HepG2 (cell line): ENCODE measurements around the gene RRBP1. TPM values are rescaled to one million over a fixed set of nuclear protein-coding genes. Genes with fewer than 3 reads are reported as not detected.
A peak's percentile ranks its signal among the peaks of the same experiment; 100 is the strongest.

Source experiments
- BRF2 ChIP-seq: sonication (generic); formaldehyde crosslinking; IDR thresholded peaks from 2 replicates; pipeline ENCODE4 v1.8.1; 2022; ENCODE audit warnings: mild to moderate bottlenecking, missing genetic modification reagents
- CREM ChIP-seq, 2 experiments: sonication (generic) in 1 of 2; formaldehyde crosslinking in 1 of 2; IDR thresholded peaks; 2 replicates each; pipeline versions ENCODE4 v1.4.0 to v1.6.1; 2016 to 2020; ENCODE audit warnings: antibody characterized with exemption in 1 of 2, mild to moderate bottlenecking in 1 of 2, missing genetic modification reagents in 1 of 2
- DR1 ChIP-seq: sonication (generic); formaldehyde crosslinking; IDR thresholded peaks from 2 replicates; pipeline ENCODE4 v1.8.0; 2021; ENCODE audit warnings: mild to moderate bottlenecking, missing genetic modification reagents, inconsistent platforms
- GABPA ChIP-seq, 2 experiments: IDR thresholded peaks; 2 replicates each; pipeline ENCODE4 v1.6.1; 2011 to 2016; ENCODE audit warnings: low read depth in 2 of 2, low read length in 1 of 2, missing biosample characterization in 1 of 2, missing genetic modification characterization in 1 of 2
- GATAD2A ChIP-seq: IDR thresholded peaks from 2 replicates; pipeline ENCODE4 v1.6.1; 2016
- KDM1A ChIP-seq: IDR thresholded peaks from 2 replicates; pipeline ENCODE4 v1.6.1; 2016; ENCODE audit warnings: missing compliant biosample characterization
- KDM5A ChIP-seq: fragments of 200-600 bp; sonication (generic); IDR thresholded peaks from 2 replicates; pipeline ENCODE4 v1.7.0; 2018; ENCODE audit warnings: antibody characterized with exemption, mild to moderate bottlenecking, low read length, borderline replicate concordance
- MXI1 ChIP-seq: IDR thresholded peaks from 3 replicates; pipeline ENCODE4 v1.6.1; 2012; ENCODE audit warnings: low read depth, low read length, inconsistent platforms, borderline replicate concordance
- NBN ChIP-seq: fragments of 450-650 bp; conservative IDR thresholded peaks from 2 replicates; pipeline ENCODE4 v1.6.1; 2017
- PRMT3 ChIP-seq: sonication (generic); formaldehyde crosslinking; IDR thresholded peaks from 2 replicates; pipeline ENCODE4 v1.8.1; 2022; ENCODE audit warnings: low read depth, mild to moderate bottlenecking, moderate library complexity, missing genetic modification reagents, borderline replicate concordance
- STAT5B ChIP-seq: sonication (generic); formaldehyde crosslinking; IDR thresholded peaks from 2 replicates; pipeline ENCODE4 v1.4.0; 2020; ENCODE audit warnings: missing genetic modification reagents
- ZFP91 ChIP-seq: sonication (generic); formaldehyde crosslinking; IDR thresholded peaks from 2 replicates; pipeline ENCODE4 v1.9.0; 2022; ENCODE audit warnings: missing genetic modification reagents, mild to moderate bottlenecking, borderline replicate concordance
- ZNF180 ChIP-seq: sonication (generic); formaldehyde crosslinking; IDR thresholded peaks from 2 replicates; pipeline ENCODE4 v1.4.0; 2020; ENCODE audit warnings: low read depth, missing genetic modification reagents, borderline replicate concordance
- ZNF350 ChIP-seq: sonication (generic); formaldehyde crosslinking; IDR thresholded peaks from 2 replicates; pipeline ENCODE4 v1.4.0; 2020; ENCODE audit warnings: mild to moderate bottlenecking, low read depth, missing genetic modification reagents, borderline replicate concordance
- ZNF746 ChIP-seq: sonication (generic); formaldehyde crosslinking; IDR thresholded peaks from 2 replicates; pipeline ENCODE4 v1.8.0; 2022; ENCODE audit warnings: mild to moderate bottlenecking, missing genetic modification reagents
- ZNF800 ChIP-seq: sonication (generic); formaldehyde crosslinking; IDR thresholded peaks from 2 replicates; pipeline ENCODE4 v1.4.0; 2020; ENCODE audit warnings: missing genetic modification reagents
- polyA plus RNA-seq, 8 experiments: library from polyadenylated mRNA; depleted of rRNA in 3 of 8; stranded (reverse) in 7 of 8; unstranded in 1 of 8; fragments of >200 nt; fragmentation: Illumina TruSeq in 4 of 8; extraction: Trizol in 4 of 8; gene quantifications; 2 replicates each; pipeline versions ENCODE4 v1.2.1 to v1.2.3, GENCODE V29; 2011 to 2016; ENCODE audit warnings: low read depth in 4 of 8, missing spikeins in 1 of 8, mixed read lengths in 1 of 8; ENCODE audit not compliant: insufficient read depth in 1 of 8
- total RNA-seq, 5 experiments: library from RNA; depleted of rRNA; stranded (reverse); fragments of >200 nt; fragmentation: Illumina TruSeq; extraction: Trizol; gene quantifications; 2 replicates each; pipeline ENCODE4 v1.2.3, GENCODE V29; 2016; ENCODE audit warnings: low read depth in 1 of 5
- TF ChIP-seq, protein P1 (sequence below): sonication (generic); formaldehyde crosslinking; IDR thresholded peaks from 2 replicates; pipeline ENCODE4 v1.4.0; 2020; ENCODE audit warnings: mild to moderate bottlenecking, missing genetic modification reagents, borderline replicate concordance
- TF ChIP-seq, protein P2 (sequence below): sonication (generic); formaldehyde crosslinking; IDR thresholded peaks from 2 replicates; pipeline ENCODE4 v1.4.0; 2020; ENCODE audit warnings: mild to moderate bottlenecking, missing genetic modification reagents

RRBP1 gene
- total and polyA plus RNA-seq, 2 of the 13 experiments (the other 11 are each of a cell fraction or from before 2014, with no cell fraction given) = 150 to 222 TPM

- TF ChIP-seq DR1 (CRISPR knock-in tag) (peak; percentile 14; the same call in 1 of the 2 replicates), ZNF800 (CRISPR knock-in tag) (peak; percentile 47; the same call in 1 of the 2 replicates), KDM5A (no peak), ZNF350 (CRISPR knock-in tag) (0 out of 2 replicates have a peak, but pooled peaks have one; percentile 40), CREM (IDR thresholded peaks at IDR 0.05) (no peak), CREM (CRISPR knock-in tag; IDR thresholded peaks at IDR 0.05) (no peak), ZNF746 (CRISPR knock-in tag) (no peak), STAT5B (CRISPR knock-in tag) (no peak), GABPA (IDR thresholded peaks at IDR 0.05; ENCODE audit: low read depth, low read length) (no peak), GABPA (CRISPR knock-in tag; IDR thresholded peaks at IDR 0.05; ENCODE audit: low read depth) (no peak), MXI1 (no peak), KDM1A (no peak), ZNF180 (CRISPR knock-in tag) (0 out of 2 replicates have a peak, but pooled peaks have one; percentile 24), BRF2 (CRISPR knock-in tag) (peak; percentile 87; the same call in 1 of the 2 replicates), ZFP91 (peak; percentile 12), PRMT3 (no peak; the same call in none of the 2 replicates), GATAD2A (no peak), NBN (no peak)
- TF ChIP-seq, protein P1, sequence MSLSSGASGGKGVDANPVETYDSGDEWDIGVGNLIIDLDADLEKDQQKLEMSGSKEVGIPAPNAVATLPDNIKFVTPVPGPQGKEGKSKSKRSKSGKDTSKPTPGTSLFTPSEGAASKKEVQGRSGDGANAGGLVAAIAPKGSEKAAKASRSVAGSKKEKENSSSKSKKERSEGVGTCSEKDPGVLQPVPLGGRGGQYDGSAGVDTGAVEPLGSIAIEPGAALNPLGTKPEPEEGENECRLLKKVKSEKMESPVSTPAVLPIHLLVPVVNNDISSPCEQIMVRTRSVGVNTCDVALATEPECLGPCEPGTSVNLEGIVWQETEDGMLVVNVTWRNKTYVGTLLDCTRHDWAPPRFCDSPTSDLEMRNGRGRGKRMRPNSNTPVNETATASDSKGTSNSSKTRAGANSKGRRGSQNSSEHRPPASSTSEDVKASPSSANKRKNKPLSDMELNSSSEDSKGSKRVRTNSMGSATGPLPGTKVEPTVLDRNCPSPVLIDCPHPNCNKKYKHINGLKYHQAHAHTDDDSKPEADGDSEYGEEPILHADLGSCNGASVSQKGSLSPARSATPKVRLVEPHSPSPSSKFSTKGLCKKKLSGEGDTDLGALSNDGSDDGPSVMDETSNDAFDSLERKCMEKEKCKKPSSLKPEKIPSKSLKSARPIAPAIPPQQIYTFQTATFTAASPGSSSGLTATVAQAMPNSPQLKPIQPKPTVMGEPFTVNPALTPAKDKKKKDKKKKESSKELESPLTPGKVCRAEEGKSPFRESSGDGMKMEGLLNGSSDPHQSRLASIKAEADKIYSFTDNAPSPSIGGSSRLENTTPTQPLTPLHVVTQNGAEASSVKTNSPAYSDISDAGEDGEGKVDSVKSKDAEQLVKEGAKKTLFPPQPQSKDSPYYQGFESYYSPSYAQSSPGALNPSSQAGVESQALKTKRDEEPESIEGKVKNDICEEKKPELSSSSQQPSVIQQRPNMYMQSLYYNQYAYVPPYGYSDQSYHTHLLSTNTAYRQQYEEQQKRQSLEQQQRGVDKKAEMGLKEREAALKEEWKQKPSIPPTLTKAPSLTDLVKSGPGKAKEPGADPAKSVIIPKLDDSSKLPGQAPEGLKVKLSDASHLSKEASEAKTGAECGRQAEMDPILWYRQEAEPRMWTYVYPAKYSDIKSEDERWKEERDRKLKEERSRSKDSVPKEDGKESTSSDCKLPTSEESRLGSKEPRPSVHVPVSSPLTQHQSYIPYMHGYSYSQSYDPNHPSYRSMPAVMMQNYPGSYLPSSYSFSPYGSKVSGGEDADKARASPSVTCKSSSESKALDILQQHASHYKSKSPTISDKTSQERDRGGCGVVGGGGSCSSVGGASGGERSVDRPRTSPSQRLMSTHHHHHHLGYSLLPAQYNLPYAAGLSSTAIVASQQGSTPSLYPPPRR (CRISPR knock-in tag) = peak; percentile 22; the same call in 1 of the 2 replicates
- TF ChIP-seq, protein P2, sequence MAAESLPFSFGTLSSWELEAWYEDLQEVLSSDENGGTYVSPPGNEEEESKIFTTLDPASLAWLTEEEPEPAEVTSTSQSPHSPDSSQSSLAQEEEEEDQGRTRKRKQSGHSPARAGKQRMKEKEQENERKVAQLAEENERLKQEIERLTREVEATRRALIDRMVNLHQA (CRISPR knock-in tag) = no peak
Observed at GRCh38 chr20:17612287-17612991, 69.6 kb downstream of the RRBP1 start (continued).
